Esophagus muscularis mucosa (tissue), 4 donors: ENCODE data around the gene PRPS2. TPM values are rescaled to one million over a fixed set of nuclear protein-coding genes. Genes with fewer than 3 reads are reported as not detected.

ENCODE experiments used
- DNase-seq: peaks from one replicate; pipeline ENCODE4 v3.0.0-alpha.2; 2017; ENCODE audit errors: extremely low spot score
- H3K27ac ChIP-seq, 4 donors: fragments of 200-600 bp; sonication (generic); replicated peaks in 1 of 4; 1 replicate in 3 of 4; 2 replicates in 1 of 4; pipeline ENCODE4 v1.5.1; 2016 to 2019; ENCODE audit warnings: mild to moderate bottlenecking in 1 of 4
- H3K27me3 ChIP-seq, 4 donors: fragments of 200-600 bp; sonication (generic); one replicate each; pipeline versions ENCODE4 v1.5.1 to v1.6.0; 2016 to 2019
- H3K36me3 ChIP-seq, 4 donors: fragments of 200-600 bp; sonication (generic); one replicate each; pipeline ENCODE4 v1.5.1; 2016 to 2019
- H3K4me1 ChIP-seq, 4 donors: fragments of 200-600 bp; sonication (generic); one replicate each; pipeline ENCODE4 v1.5.1; 2016 to 2019
- H3K4me3 ChIP-seq, 4 donors: fragments of 200-600 bp; sonication (generic); 1 replicate in 2 of 4; 2 replicates in 2 of 4; pipeline ENCODE4 v1.5.1; 2016 to 2019; ENCODE audit warnings: mild to moderate bottlenecking in 4 of 4, moderate library complexity in 1 of 4
- H3K9me3 ChIP-seq, 4 donors: fragments of 200-600 bp; sonication (generic); 1 replicate in 3 of 4; 2 replicates in 1 of 4; pipeline ENCODE4 v1.5.1; 2016 to 2019
- CTCF ChIP-seq, 3 experiments: fragments of 200-600 bp in 2 of 3; fragments of 450-650 bp in 1 of 3; sonication (generic) in 2 of 3; IDR thresholded peaks; one replicate each; pipeline ENCODE4 v1.5.1; 2017 to 2019; ENCODE audit warnings: antibody characterized with exemption in 3 of 3, mild to moderate bottlenecking in 2 of 3, moderate library complexity in 1 of 3
- EP300 ChIP-seq: sonication (generic); formaldehyde crosslinking; IDR thresholded peaks from one replicate; pipeline ENCODE4 v1.6.1; 2017; ENCODE audit warnings: antibody characterized with exemption
- POLR2A ChIP-seq: fragments of 450-650 bp; IDR thresholded peaks from one replicate; pipeline ENCODE4 v1.6.1; 2017; ENCODE audit warnings: antibody characterized with exemption, moderate library complexity, mild to moderate bottlenecking, low read depth
- POLR2AphosphoS5 ChIP-seq, 2 donors: sonication (generic); formaldehyde crosslinking; IDR thresholded peaks; one replicate each; pipeline ENCODE4 v1.6.1; 2017; ENCODE audit warnings: antibody characterized with exemption in 2 of 2
- WGBS: methylation state at CpG from one replicate; pipeline ENCODE4 v1.1.5; 2018; 5-methylcytosine and 5-hydroxymethylcytosine counted together
- intact Hi-C: fragments of 100-400 bp; cut with DNase I; formaldehyde crosslinking; loops from one replicate; pipeline ENCODE4 v1.15.1; 2023
- total RNA-seq, 4 donors: library from RNA; depleted of rRNA; stranded (reverse); fragments of >200 nt; gene quantifications; one replicate each; pipeline versions ENCODE4 v1.1.0 to v1.2.1, GENCODE V29; 2016

PRPS2 gene
- total RNA-seq, 4 donors from 2014 or later = 12.5 to 25.7 (median 21.7) TPM

- no peak for TF ChIP-seq POLR2A
- no peak for TF ChIP-seq EP300
- TF ChIP-seq CTCF (IDR thresholded peaks at IDR 0.05) = no peak
- no peak for TF ChIP-seq POLR2AphosphoS5 (IDR thresholded peaks at IDR 0.05)
- WGBS = 73% methylated on average over 2 of the region's 2 CpGs
- no peak overlapping the region for H3K27ac ChIP-seq
- H3K36me3 ChIP-seq = no peaks in the 10 kb centered on the region
- no peaks in the 10 kb centered on the region for H3K4me1 ChIP-seq
- peaks cover 0 to 9% (median 0%) of the 10 kb centered on the region in 4 donors for H3K9me3 ChIP-seq
- intact Hi-C loops = no loop called here
- DNase-seq = no peak
- H3K27me3 ChIP-seq = no peaks in the 10 kb centered on the region
- no peak overlapping the region for H3K4me3 ChIP-seq
These were observed 37.8 kb upstream of the PRPS2 start for GRCh38 chrX:12753366-12753765.

- Histone ChIP-seq H3K27ac (no peak overlapping the region), H3K27me3 (no peaks in the 10 kb centered on the region), H3K36me3 (no peaks in the 10 kb centered on the region), H3K4me3 (no peak overlapping the region), H3K9me3 (no peaks in the 10 kb centered on the region), H3K4me1 (no peaks in the 10 kb centered on the region)
- 67% methylated on average over 3 of the region's 3 CpGs for WGBS
- no peak for TF ChIP-seq EP300
- no peak for TF ChIP-seq CTCF (IDR thresholded peaks at IDR 0.05)
- TF ChIP-seq POLR2A = no peak
- TF ChIP-seq POLR2AphosphoS5 (IDR thresholded peaks at IDR 0.05) = no peak
- intact Hi-C loops = no loop called here
- no peak for DNase-seq
These were observed 32.9 kb upstream of the PRPS2 start for GRCh38 chrX:12758291-12758690.

- WGBS = 39% methylated on average over 2 of the region's 2 CpGs
- TF ChIP-seq POLR2AphosphoS5 (IDR thresholded peaks at IDR 0.05) (no peak), EP300 (no peak), POLR2A (no peak), CTCF (IDR thresholded peaks at IDR 0.05) (no peak)
- no peaks in the 10 kb centered on the region for H3K36me3 ChIP-seq
- intact Hi-C loops = no loop called here
- no peak overlapping the region for H3K4me3 ChIP-seq
- peaks cover 0 to 8% (median 4%) of the 10 kb centered on the region in 4 donors for H3K27me3 ChIP-seq
- no peaks in the 10 kb centered on the region for H3K4me1 ChIP-seq
- no peak for DNase-seq
- no peak overlapping the region for H3K27ac ChIP-seq
- peaks cover 0 to 6% (median 0%) of the 10 kb centered on the region in 4 donors for H3K9me3 ChIP-seq
These were observed 23.4 kb upstream of the PRPS2 start for GRCh38 chrX:12767856-12768255.

- H3K36me3 ChIP-seq = no peaks in the 10 kb centered on the region
- no peak for TF ChIP-seq CTCF (IDR thresholded peaks at IDR 0.05)
- no peak for TF ChIP-seq EP300
- no peak for TF ChIP-seq POLR2A
- TF ChIP-seq POLR2AphosphoS5 (IDR thresholded peaks at IDR 0.05) = no peak
- H3K27ac ChIP-seq = no peak overlapping the region
- peaks cover 0 to 10% (median 4%) of the 10 kb centered on the region in 4 donors for H3K27me3 ChIP-seq
- intact Hi-C loops = no loop called here
- no peak overlapping the region for H3K4me3 ChIP-seq
- H3K4me1 ChIP-seq = no peaks in the 10 kb centered on the region
- no peak for DNase-seq
- 89% methylated on average over 4 of the region's 4 CpGs for WGBS
- H3K9me3 ChIP-seq = peaks cover 0 to 6% (median 0%) of the 10 kb centered on the region in 4 donors
These were observed 22.7 kb upstream of the PRPS2 start for GRCh38 chrX:12768491-12768890.

GRCh38 chrX:12770440-12770839, 20.8 kb upstream of the PRPS2 start:
- TF ChIP-seq EP300 (no peak), CTCF (IDR thresholded peaks at IDR 0.05) (peak; percentile 35 to 54 (median 54))
- Histone ChIP-seq H3K9me3 (peaks cover 0 to under 1% (median 0%) of the 10 kb centered on the region in 4 donors), H3K27ac (no peak overlapping the region), H3K4me1 (no peaks in the 10 kb centered on the region), H3K27me3 (peaks cover 0 to 10% (median 4%) of the 10 kb centered on the region in 4 donors), H3K36me3 (no peaks in the 10 kb centered on the region), H3K4me3 (no peak overlapping the region)
- intact Hi-C loops = no loop called here
- DNase-seq = no peak
- 42% methylated on average over 5 of the region's 5 CpGs for WGBS
